Panc1 (cell line): ENCODE data around the gene GMDS. TPM values are rescaled to one million over a fixed set of nuclear protein-coding genes. Genes with fewer than 3 reads are reported as not detected.

Source experiments
- ATAC-seq: fragments of 200-7000 bp; cut with Tn5 transposase; 2 replicates; pipeline ENCODE4 v1.9.1; 2020; ENCODE audit warnings: mild to moderate bottlenecking, moderate library complexity
- BruUV-seq: library from RNA; stranded (reverse); fragments of 400-500 nt; replicated peaks from 2 replicates; lab custom pipeline; 2021; lab: Mats Ljungman, UMichigan
- CTCF ChIA-PET: fragments of 300-600 bp; sonication (Branson Sonifier 250); formaldehyde crosslinking; loops from one replicate; lab custom pipeline; 2022; ENCODE audit warnings: antibody characterized with exemption; lab: Charles Lee
- POLR2A ChIA-PET: fragments of 300-600 bp; sonication (Branson Sonifier 250); formaldehyde crosslinking; loops from one replicate; lab custom pipeline; 2022; ENCODE audit warnings: antibody characterized with exemption; lab: Charles Lee
- DNase-seq: peaks from one replicate; pipeline ENCODE4 v3.0.0-alpha.2; 2010; ENCODE audit warnings: low read depth, low spot score
- H3K27ac ChIP-seq: 2 replicates; pipeline ENCODE4 v1.5.1; 2011; ENCODE audit warnings: mild to moderate bottlenecking, low read length, inconsistent platforms
- H3K27me3 ChIP-seq: fragments of 200-500 bp; sonication (Bioruptor generic); 2 replicates; pipeline ENCODE4 v1.6.0; 2014; ENCODE audit warnings: low read length, inconsistent platforms; ENCODE audit not compliant: control insufficient read depth, insufficient read depth
- H3K36me3 ChIP-seq: fragments of 200-500 bp; sonication (Bioruptor generic); 2 replicates; pipeline ENCODE4 v1.5.1; 2014; ENCODE audit warnings: inconsistent platforms, mild to moderate bottlenecking, low read length, moderate library complexity; ENCODE audit not compliant: control insufficient read depth, insufficient read depth
- H3K4me1 ChIP-seq: 2 replicates; pipeline ENCODE4 v1.5.1; 2011; ENCODE audit warnings: inconsistent platforms, mild to moderate bottlenecking, low read length, moderate library complexity; ENCODE audit not compliant: control insufficient read depth, insufficient read depth
- H3K4me3 ChIP-seq, 2 experiments: 2 replicates each; pipeline ENCODE4 v1.5.1; 2011 to 2012; ENCODE audit warnings: low read depth in 2 of 2, low read length in 2 of 2, mild to moderate bottlenecking in 2 of 2, inconsistent platforms in 1 of 2, moderate library complexity in 1 of 2
- H3K9me3 ChIP-seq: fragments of 200-500 bp; sonication (Bioruptor generic); 2 replicates; pipeline ENCODE4 v1.5.1; 2014; ENCODE audit warnings: low read depth, mild to moderate bottlenecking, inconsistent platforms, low read length, moderate library complexity; ENCODE audit not compliant: control insufficient read depth, insufficient read depth
- POLR2AphosphoS5 ChIP-seq: IDR thresholded peaks from 2 replicates; pipeline ENCODE4 v1.6.1; 2012; ENCODE audit warnings: mild to moderate bottlenecking, low read depth, low read length, moderate library complexity
- SIN3A ChIP-seq: IDR thresholded peaks from 2 replicates; pipeline ENCODE4 v1.6.1; 2012; ENCODE audit warnings: low read depth, mild to moderate bottlenecking, low read length, moderate library complexity, borderline replicate concordance; ENCODE audit not compliant: insufficient read depth
- TCF7L2 ChIP-seq: IDR thresholded peaks from 2 replicates; pipeline ENCODE4 v1.6.1; 2011; ENCODE audit warnings: mild to moderate bottlenecking, low read depth, low read length, inconsistent platforms
- in situ Hi-C: cut with HindIII; loops from 2 replicates; pipeline ENCODE4 v1.10.0; 2016; ENCODE audit warnings: low sequenced_read_pairs, low pct_unique_long_range_greater_than_20kb
- intact Hi-C: fragments of 100-400 bp; cut with micrococcal nuclease; formaldehyde crosslinking; loops from one replicate; pipeline ENCODE4 v1.10.0; 2022; ENCODE audit not compliant: unreplicated experiment
- total RNA-seq: library from RNA; stranded (reverse); gene quantifications from one replicate; pipeline ENCODE4 v1.2.1, GENCODE V29; 2021; ENCODE audit not compliant: unreplicated experiment
- TF ChIP-seq, protein P1 (sequence below): fragments of 450-650 bp; IDR thresholded peaks from 2 replicates; pipeline ENCODE4 v1.5.1; 2017; ENCODE audit warnings: mild to moderate bottlenecking
- TF ChIP-seq, protein P2 (sequence below), 2 experiments: IDR thresholded peaks; 2 replicates each; pipeline ENCODE4 v1.6.1; 2011 to 2012; ENCODE audit warnings: low read depth in 2 of 2, control low read depth in 1 of 2, low read length in 1 of 2, mild to moderate bottlenecking in 1 of 2, moderate library complexity in 1 of 2; ENCODE audit not compliant: insufficient read depth in 1 of 2

The GMDS gene
- total RNA-seq, 1 experiment from 2014 or later = 9.8 TPM

DNA sequence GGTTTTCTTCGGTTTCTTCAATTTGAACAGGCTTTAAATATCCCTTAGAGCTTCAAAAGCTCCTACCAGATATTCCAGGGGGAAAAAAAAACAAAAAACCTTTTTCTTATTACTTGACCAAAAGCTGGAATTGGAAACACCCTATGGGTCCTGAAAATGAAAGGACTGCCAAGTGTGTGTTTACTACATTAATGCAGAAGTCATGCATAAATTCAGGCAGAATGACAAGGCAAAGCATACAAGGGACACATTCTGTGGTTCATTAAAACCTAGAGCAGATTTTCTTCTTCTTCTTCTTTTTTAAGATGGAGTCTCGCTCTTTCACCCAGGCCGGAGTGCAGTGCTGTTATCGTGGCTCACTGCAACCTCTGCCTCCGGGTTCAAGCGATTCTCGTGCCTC, 119.1 kb downstream of the GMDS start:
- no peak for DNase-seq
- Histone ChIP-seq H3K9me3 (no peaks in the 10 kb centered on the region), H3K4me3 (no peak overlapping the region), H3K27ac (no peak overlapping the region), H3K27me3 (no peaks in the 10 kb centered on the region), H3K36me3 (no peaks in the 10 kb centered on the region), H3K4me1 (no peaks in the 10 kb centered on the region)
- BruUV-seq = no TSS peak
- TF ChIP-seq, protein P1, sequence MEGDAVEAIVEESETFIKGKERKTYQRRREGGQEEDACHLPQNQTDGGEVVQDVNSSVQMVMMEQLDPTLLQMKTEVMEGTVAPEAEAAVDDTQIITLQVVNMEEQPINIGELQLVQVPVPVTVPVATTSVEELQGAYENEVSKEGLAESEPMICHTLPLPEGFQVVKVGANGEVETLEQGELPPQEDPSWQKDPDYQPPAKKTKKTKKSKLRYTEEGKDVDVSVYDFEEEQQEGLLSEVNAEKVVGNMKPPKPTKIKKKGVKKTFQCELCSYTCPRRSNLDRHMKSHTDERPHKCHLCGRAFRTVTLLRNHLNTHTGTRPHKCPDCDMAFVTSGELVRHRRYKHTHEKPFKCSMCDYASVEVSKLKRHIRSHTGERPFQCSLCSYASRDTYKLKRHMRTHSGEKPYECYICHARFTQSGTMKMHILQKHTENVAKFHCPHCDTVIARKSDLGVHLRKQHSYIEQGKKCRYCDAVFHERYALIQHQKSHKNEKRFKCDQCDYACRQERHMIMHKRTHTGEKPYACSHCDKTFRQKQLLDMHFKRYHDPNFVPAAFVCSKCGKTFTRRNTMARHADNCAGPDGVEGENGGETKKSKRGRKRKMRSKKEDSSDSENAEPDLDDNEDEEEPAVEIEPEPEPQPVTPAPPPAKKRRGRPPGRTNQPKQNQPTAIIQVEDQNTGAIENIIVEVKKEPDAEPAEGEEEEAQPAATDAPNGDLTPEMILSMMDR = no peak
- TF ChIP-seq, protein P2, sequence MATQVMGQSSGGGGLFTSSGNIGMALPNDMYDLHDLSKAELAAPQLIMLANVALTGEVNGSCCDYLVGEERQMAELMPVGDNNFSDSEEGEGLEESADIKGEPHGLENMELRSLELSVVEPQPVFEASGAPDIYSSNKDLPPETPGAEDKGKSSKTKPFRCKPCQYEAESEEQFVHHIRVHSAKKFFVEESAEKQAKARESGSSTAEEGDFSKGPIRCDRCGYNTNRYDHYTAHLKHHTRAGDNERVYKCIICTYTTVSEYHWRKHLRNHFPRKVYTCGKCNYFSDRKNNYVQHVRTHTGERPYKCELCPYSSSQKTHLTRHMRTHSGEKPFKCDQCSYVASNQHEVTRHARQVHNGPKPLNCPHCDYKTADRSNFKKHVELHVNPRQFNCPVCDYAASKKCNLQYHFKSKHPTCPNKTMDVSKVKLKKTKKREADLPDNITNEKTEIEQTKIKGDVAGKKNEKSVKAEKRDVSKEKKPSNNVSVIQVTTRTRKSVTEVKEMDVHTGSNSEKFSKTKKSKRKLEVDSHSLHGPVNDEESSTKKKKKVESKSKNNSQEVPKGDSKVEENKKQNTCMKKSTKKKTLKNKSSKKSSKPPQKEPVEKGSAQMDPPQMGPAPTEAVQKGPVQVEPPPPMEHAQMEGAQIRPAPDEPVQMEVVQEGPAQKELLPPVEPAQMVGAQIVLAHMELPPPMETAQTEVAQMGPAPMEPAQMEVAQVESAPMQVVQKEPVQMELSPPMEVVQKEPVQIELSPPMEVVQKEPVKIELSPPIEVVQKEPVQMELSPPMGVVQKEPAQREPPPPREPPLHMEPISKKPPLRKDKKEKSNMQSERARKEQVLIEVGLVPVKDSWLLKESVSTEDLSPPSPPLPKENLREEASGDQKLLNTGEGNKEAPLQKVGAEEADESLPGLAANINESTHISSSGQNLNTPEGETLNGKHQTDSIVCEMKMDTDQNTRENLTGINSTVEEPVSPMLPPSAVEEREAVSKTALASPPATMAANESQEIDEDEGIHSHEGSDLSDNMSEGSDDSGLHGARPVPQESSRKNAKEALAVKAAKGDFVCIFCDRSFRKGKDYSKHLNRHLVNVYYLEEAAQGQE (IDR thresholded peaks at IDR 0.05; ENCODE audit: insufficient read depth in 1 of 2, low read depth in 2 of 2, low read length in 1 of 2) = no peak
- TF ChIP-seq POLR2AphosphoS5 (no peak), TCF7L2 (no peak), SIN3A (no peak)
- in situ Hi-C loops (no loop called here), intact Hi-C loops (no loop called here)
- ChIA-PET CTCF (interaction anchor here (0.6 kb wide), 1 partner anchor 665 kb away, joined by 4 read pairs; no protein-coding TSS in a partner anchor), POLR2A (no interaction called here)
- ATAC-seq = no peak

DNA sequence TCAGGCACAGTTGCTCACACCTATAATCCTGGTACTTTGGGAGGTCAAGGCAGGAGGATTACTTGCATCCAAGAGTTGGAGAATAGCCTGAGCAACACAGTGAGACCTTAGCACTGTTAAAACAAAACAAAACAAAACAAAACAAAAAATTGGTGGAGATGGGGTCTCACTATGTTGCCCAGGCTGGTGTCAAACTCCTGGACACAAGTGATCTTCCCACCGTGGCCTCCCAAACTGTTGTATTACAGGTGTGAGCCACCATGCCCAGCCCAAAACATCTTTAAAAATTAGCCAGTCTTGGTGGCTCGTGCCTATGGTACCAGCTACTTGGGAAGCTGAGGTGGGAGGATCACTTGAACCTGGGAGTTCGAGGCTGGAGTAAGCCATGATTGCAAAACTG, 120.2 kb downstream of the GMDS start:
- Histone ChIP-seq H3K27ac (no peak overlapping the region), H3K36me3 (no peaks in the 10 kb centered on the region), H3K4me1 (no peaks in the 10 kb centered on the region), H3K4me3 (no peak overlapping the region), H3K9me3 (no peaks in the 10 kb centered on the region), H3K27me3 (no peaks in the 10 kb centered on the region)
- intact Hi-C loops = no loop called here
- DNase-seq (no peak), ATAC-seq (no peak)
- POLR2A ChIA-PET = no interaction called here
- no peak for TF ChIP-seq TCF7L2
- TF ChIP-seq, protein P2 (IDR thresholded peaks at IDR 0.05; ENCODE audit: insufficient read depth in 1 of 2, low read depth in 2 of 2, low read length in 1 of 2) = no peak
- TF ChIP-seq POLR2AphosphoS5 = no peak
- TF ChIP-seq, protein P1 = no peak
- no peak for TF ChIP-seq SIN3A
- in situ Hi-C loops = no loop called here
- BruUV-seq = no TSS peak
- CTCF ChIA-PET = no interaction called here
